GM12878 (cell line): ENCODE measurements around the gene NPC1. TPM values are rescaled to one million over a fixed set of nuclear protein-coding genes. Genes with fewer than 3 reads are reported as not detected.

Experiments
- BACH1 ChIP-seq: fragments of 450-650 bp; IDR thresholded peaks from 2 replicates; pipeline ENCODE4 v1.6.1; 2017; ENCODE audit warnings: mild to moderate bottlenecking, borderline replicate concordance
- CHD2 ChIP-seq: IDR thresholded peaks from 2 replicates; pipeline ENCODE4 v1.6.1; 2011; ENCODE audit warnings: low read depth, low read length, improper control_type of control experiment, borderline replicate concordance
- GATAD2B ChIP-seq: fragments of 450-650 bp; conservative IDR thresholded peaks from 2 replicates; pipeline ENCODE4 v1.6.1; 2017; ENCODE audit warnings: low read depth, mild to moderate bottlenecking, moderate library complexity
- JUNB ChIP-seq: IDR thresholded peaks from 2 replicates; pipeline ENCODE4 v1.6.1; 2016; ENCODE audit warnings: antibody characterized with exemption, mild to moderate bottlenecking
- MTA2 ChIP-seq: fragments of 450-650 bp; IDR thresholded peaks from 2 replicates; pipeline ENCODE4 v1.6.1; 2016; ENCODE audit warnings: low read depth, mild to moderate bottlenecking, moderate library complexity
- MXI1 ChIP-seq: fragments of 150-350 bp; IDR thresholded peaks from 2 replicates; pipeline ENCODE4 v1.6.1; 2011; ENCODE audit warnings: low read depth, mild to moderate bottlenecking, inconsistent platforms, low read length, improper control_type of control experiment
- NR2C2 ChIP-seq: IDR thresholded peaks from 2 replicates; pipeline ENCODE4 v1.6.1; 2011; ENCODE audit warnings: borderline replicate concordance, low read depth; ENCODE audit not compliant: control insufficient read depth, insufficient read length
- RCOR1 ChIP-seq: conservative IDR thresholded peaks from 2 replicates; pipeline ENCODE4 v1.6.1; 2012; ENCODE audit warnings: low read depth, low read length, improper control_type of control experiment
- RFX5 ChIP-seq: IDR thresholded peaks from 2 replicates; pipeline ENCODE4 v1.6.1; 2011; ENCODE audit warnings: low read depth, low read length, improper control_type of control experiment
- SMC3 ChIP-seq: IDR thresholded peaks from 2 replicates; pipeline ENCODE4 v1.6.1; 2011; ENCODE audit warnings: low read length, improper control_type of control experiment, borderline replicate concordance
- SRF ChIP-seq, 2 experiments: IDR thresholded peaks; 2 replicates each; pipeline ENCODE4 v1.6.1; 2011; ENCODE audit warnings: low read depth in 2 of 2, low read length in 2 of 2, mild to moderate bottlenecking in 1 of 2, moderate library complexity in 1 of 2
- ZBED1 ChIP-seq: IDR thresholded peaks from 2 replicates; pipeline ENCODE4 v1.6.1; 2016; ENCODE audit warnings: borderline replicate concordance
- ZNF207 ChIP-seq: fragments of 450-650 bp; IDR thresholded peaks from 2 replicates; pipeline ENCODE4 v1.6.1; 2014; ENCODE audit warnings: antibody characterized with exemption, mild to moderate bottlenecking, borderline replicate concordance
- polyA plus RNA-seq, 11 experiments: library from polyadenylated mRNA; depleted of rRNA in 4 of 11; unstranded in 6 of 11; stranded (reverse) in 5 of 11; fragments of >200 nt; fragmentation: Nextera tagmentation in 4 of 11; fragmentation: Illumina TruSeq in 1 of 11; extraction: Ambion mirVana in 4 of 11; extraction: Trizol in 1 of 11; gene quantifications; 1 replicate in 1 of 11; 2 replicates in 10 of 11; pipeline versions ENCODE4 v1.2.1 to v1.2.3, GENCODE V29; 2011 to 2016; ENCODE audit warnings: inconsistent platforms in 2 of 11, missing spikeins in 2 of 11, low read depth in 1 of 11
- total RNA-seq, 4 experiments: library from RNA; depleted of rRNA in 3 of 4; stranded (reverse); fragments of >200 nt in 3 of 4; fragmentation: Illumina TruSeq in 1 of 4; extraction: Trizol in 1 of 4; gene quantifications; 2 replicates each; pipeline versions ENCODE4 v1.2.1 to v1.2.3, GENCODE V29; 2013 to 2021
- TF ChIP-seq, protein P1 (sequence below): fragments of 450-650 bp; IDR thresholded peaks from 2 replicates; pipeline ENCODE4 v1.6.1; 2017; ENCODE audit warnings: mild to moderate bottlenecking
- TF ChIP-seq, protein P2 (sequence below): IDR thresholded peaks from 2 replicates; pipeline ENCODE4 v1.6.1; 2011; ENCODE audit warnings: mild to moderate bottlenecking, low read depth, low read length, moderate library complexity; ENCODE audit not compliant: insufficient replicate concordance
- TF ChIP-seq, protein P3 (sequence below): fragments of 150-350 bp; IDR thresholded peaks from 2 replicates; pipeline ENCODE4 v1.6.1; 2014; ENCODE audit warnings: mild to moderate bottlenecking, low read depth, low read length
- TF ChIP-seq, protein P4 (sequence below): fragments of 450-650 bp; IDR thresholded peaks from 2 replicates; pipeline ENCODE4 v1.6.1; 2017; ENCODE audit warnings: low read depth, mild to moderate bottlenecking, moderate library complexity
- TF ChIP-seq, protein P5 (sequence below): IDR thresholded peaks from 2 replicates; pipeline ENCODE4 v1.6.1; 2011; ENCODE audit warnings: borderline replicate concordance, low read depth, mild to moderate bottlenecking, moderate library complexity, mixed read lengths, low read length; ENCODE audit not compliant: insufficient read depth; ENCODE audit errors: extremely low read length
- TF ChIP-seq, protein P6 (sequence below): fragments of 450-650 bp; IDR thresholded peaks from 2 replicates; pipeline ENCODE4 v1.6.1; 2017; ENCODE audit warnings: borderline replicate concordance
- TF ChIP-seq, protein P7 (sequence below): IDR thresholded peaks from 2 replicates; pipeline ENCODE4 v1.6.1; 2012; ENCODE audit warnings: low read length, inconsistent platforms

The NPC1 gene
- total and polyA plus RNA-seq, 10 of the 15 experiments (the other 5 are each of a cell fraction or from before 2014, with no cell fraction given), result 10.1 to 45.2 (median 19.4) TPM

DNA sequence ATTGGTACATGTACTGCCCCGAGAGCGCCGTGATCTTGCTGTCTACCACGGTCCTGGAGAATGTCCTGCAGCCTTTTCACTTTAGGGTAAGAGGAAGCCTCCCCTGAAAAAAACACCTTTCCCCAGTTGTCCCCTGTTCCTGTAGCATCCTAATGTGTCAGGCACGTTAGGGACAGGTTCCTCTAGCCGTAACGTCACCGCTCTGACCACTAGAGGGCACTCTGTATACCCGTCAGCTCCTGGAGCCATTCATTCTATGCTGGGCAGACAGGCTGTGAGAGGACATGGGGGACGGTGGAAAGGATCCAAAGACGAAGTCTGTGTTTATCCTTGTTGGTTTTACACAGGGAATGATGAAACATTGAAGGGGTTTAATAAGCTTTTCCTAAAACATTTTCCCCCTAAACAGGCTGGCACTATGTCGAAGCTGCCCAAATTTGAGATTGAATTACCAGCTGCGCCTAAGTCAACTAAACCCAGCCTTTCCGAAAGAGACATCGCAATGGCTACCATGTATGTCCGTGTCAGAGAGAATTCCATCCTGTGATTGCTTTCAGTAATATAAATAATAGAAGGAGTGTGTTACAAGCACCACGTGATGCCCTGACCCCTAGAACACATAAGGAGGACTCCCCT is 70.3 kb downstream of the NPC1 start (continued):
- TF ChIP-seq, protein P1, sequence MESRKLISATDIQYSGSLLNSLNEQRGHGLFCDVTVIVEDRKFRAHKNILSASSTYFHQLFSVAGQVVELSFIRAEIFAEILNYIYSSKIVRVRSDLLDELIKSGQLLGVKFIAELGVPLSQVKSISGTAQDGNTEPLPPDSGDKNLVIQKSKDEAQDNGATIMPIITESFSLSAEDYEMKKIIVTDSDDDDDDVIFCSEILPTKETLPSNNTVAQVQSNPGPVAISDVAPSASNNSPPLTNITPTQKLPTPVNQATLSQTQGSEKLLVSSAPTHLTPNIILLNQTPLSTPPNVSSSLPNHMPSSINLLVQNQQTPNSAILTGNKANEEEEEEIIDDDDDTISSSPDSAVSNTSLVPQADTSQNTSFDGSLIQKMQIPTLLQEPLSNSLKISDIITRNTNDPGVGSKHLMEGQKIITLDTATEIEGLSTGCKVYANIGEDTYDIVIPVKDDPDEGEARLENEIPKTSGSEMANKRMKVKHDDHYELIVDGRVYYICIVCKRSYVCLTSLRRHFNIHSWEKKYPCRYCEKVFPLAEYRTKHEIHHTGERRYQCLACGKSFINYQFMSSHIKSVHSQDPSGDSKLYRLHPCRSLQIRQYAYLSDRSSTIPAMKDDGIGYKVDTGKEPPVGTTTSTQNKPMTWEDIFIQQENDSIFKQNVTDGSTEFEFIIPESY, result no peak
- TF ChIP-seq SMC3 (peak; percentile 79), ZBED1 (no peak), JUNB (no peak), SRF (IDR thresholded peaks at IDR 0.05; ENCODE audit: low read depth in 2 of 2, low read length in 2 of 2) (no peak), ZNF207 (no peak), RFX5 (no peak), GATAD2B (no peak), CHD2 (no peak), MTA2 (no peak), RCOR1 (0 out of 2 replicates have a peak, but pooled peaks have one; percentile 51), BACH1 (no peak), MXI1 (no peak), NR2C2 (no peak)
- TF ChIP-seq, protein P2, sequence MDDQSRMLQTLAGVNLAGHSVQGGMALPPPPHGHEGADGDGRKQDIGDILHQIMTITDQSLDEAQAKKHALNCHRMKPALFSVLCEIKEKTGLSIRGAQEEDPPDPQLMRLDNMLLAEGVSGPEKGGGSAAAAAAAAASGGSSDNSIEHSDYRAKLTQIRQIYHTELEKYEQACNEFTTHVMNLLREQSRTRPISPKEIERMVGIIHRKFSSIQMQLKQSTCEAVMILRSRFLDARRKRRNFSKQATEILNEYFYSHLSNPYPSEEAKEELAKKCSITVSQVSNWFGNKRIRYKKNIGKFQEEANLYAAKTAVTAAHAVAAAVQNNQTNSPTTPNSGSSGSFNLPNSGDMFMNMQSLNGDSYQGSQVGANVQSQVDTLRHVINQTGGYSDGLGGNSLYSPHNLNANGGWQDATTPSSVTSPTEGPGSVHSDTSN, result no peak
- TF ChIP-seq, protein P3, sequence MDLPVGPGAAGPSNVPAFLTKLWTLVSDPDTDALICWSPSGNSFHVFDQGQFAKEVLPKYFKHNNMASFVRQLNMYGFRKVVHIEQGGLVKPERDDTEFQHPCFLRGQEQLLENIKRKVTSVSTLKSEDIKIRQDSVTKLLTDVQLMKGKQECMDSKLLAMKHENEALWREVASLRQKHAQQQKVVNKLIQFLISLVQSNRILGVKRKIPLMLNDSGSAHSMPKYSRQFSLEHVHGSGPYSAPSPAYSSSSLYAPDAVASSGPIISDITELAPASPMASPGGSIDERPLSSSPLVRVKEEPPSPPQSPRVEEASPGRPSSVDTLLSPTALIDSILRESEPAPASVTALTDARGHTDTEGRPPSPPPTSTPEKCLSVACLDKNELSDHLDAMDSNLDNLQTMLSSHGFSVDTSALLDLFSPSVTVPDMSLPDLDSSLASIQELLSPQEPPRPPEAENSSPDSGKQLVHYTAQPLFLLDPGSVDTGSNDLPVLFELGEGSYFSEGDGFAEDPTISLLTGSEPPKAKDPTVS, result no peak
- TF ChIP-seq, protein P4, sequence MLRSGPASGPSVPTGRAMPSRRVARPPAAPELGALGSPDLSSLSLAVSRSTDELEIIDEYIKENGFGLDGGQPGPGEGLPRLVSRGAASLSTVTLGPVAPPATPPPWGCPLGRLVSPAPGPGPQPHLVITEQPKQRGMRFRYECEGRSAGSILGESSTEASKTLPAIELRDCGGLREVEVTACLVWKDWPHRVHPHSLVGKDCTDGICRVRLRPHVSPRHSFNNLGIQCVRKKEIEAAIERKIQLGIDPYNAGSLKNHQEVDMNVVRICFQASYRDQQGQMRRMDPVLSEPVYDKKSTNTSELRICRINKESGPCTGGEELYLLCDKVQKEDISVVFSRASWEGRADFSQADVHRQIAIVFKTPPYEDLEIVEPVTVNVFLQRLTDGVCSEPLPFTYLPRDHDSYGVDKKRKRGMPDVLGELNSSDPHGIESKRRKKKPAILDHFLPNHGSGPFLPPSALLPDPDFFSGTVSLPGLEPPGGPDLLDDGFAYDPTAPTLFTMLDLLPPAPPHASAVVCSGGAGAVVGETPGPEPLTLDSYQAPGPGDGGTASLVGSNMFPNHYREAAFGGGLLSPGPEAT, result no peak
- TF ChIP-seq, protein P5, sequence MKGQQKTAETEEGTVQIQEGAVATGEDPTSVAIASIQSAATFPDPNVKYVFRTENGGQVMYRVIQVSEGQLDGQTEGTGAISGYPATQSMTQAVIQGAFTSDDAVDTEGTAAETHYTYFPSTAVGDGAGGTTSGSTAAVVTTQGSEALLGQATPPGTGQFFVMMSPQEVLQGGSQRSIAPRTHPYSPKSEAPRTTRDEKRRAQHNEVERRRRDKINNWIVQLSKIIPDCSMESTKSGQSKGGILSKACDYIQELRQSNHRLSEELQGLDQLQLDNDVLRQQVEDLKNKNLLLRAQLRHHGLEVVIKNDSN, result no peak
- TF ChIP-seq, protein P6, sequence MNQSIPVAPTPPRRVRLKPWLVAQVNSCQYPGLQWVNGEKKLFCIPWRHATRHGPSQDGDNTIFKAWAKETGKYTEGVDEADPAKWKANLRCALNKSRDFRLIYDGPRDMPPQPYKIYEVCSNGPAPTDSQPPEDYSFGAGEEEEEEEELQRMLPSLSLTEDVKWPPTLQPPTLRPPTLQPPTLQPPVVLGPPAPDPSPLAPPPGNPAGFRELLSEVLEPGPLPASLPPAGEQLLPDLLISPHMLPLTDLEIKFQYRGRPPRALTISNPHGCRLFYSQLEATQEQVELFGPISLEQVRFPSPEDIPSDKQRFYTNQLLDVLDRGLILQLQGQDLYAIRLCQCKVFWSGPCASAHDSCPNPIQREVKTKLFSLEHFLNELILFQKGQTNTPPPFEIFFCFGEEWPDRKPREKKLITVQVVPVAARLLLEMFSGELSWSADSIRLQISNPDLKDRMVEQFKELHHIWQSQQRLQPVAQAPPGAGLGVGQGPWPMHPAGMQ, result no peak
- TF ChIP-seq, protein P7, sequence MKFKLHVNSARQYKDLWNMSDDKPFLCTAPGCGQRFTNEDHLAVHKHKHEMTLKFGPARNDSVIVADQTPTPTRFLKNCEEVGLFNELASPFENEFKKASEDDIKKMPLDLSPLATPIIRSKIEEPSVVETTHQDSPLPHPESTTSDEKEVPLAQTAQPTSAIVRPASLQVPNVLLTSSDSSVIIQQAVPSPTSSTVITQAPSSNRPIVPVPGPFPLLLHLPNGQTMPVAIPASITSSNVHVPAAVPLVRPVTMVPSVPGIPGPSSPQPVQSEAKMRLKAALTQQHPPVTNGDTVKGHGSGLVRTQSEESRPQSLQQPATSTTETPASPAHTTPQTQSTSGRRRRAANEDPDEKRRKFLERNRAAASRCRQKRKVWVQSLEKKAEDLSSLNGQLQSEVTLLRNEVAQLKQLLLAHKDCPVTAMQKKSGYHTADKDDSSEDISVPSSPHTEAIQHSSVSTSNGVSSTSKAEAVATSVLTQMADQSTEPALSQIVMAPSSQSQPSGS, result no peak
